AG09319 (cell line): ENCODE data around the gene SMDT1.

Experiments used
- DNase-seq: peaks from one replicate; pipeline ENCODE4 v3.0.0-alpha.2; 2010; ENCODE audit warnings: low read depth; ENCODE audit errors: extremely low read depth
- CTCF ChIP-seq: IDR thresholded peaks from 2 replicates; pipeline ENCODE4 v1.5.1; 2011; ENCODE audit warnings: low read depth, mild to moderate bottlenecking, inconsistent platforms, low read length, moderate library complexity

The SMDT1 gene

GRCh38 chr22:42072606-42073330, 6.7 kb upstream of the SMDT1 start:
- no peak for DNase-seq

GRCh38 chr22:42073621-42074041, 5.9 kb upstream of the SMDT1 start:
- TF ChIP-seq CTCF = no peak
- no peak for DNase-seq

More at GRCh38 chr22:42072606-42073330, 6.7 kb upstream of the SMDT1 start:
- no peak for TF ChIP-seq CTCF

GRCh38 chr22:42074132-42074811, 5.2 kb upstream of the SMDT1 start, which contains the start of gene PHETA2:
Gene PHETA2, plus strand, starts transcription at chr22:42074248. Its CDS starts 3,046 bp downstream, at chr22:42077294.
- TF ChIP-seq CTCF = peak; percentile 34
- no peak for DNase-seq

- no peak for TF ChIP-seq CTCF
- no peak for DNase-seq
Observed at GRCh38 chr22:42074846-42075676, 4.4 kb upstream of the SMDT1 start.

GRCh38 chr22:42076764-42077485, 2.6 kb upstream of the SMDT1 start:
- TF ChIP-seq CTCF = no peak
- DNase-seq = no peak

- no peak for TF ChIP-seq CTCF
- no peak for DNase-seq
Observed at GRCh38 chr22:42077486-42078125, 1.9 kb upstream of the SMDT1 start.
